HCT116 (cell line): ENCODE data around the gene CALCB. TPM values are rescaled to one million over a fixed set of nuclear protein-coding genes. Genes with fewer than 3 reads are reported as not detected.

Source experiments
- ATAC-seq: fragments of 200-7000 bp; cut with Tn5 transposase; 2 replicates; pipeline ENCODE4 v1.9.1; 2020; ENCODE audit warnings: mild to moderate bottlenecking, moderate library complexity
- BruUV-seq: library from RNA; stranded (reverse); fragments of 400-500 nt; replicated peaks from 2 replicates; lab custom pipeline; 2021; lab: Mats Ljungman, UMichigan
- CTCF ChIA-PET: fragments of 300-600 bp; sonication (Branson Sonifier 250); formaldehyde crosslinking; loops from one replicate; lab custom pipeline; 2021; ENCODE audit warnings: antibody characterized with exemption; lab: Charles Lee
- POLR2A ChIA-PET: fragments of 300-600, 350-600 bp; sonication (Branson Sonifier 250); formaldehyde crosslinking; loops from one replicate; lab custom pipeline; 2021; ENCODE audit warnings: antibody characterized with exemption; lab: Charles Lee
- RAD21 ChIA-PET, 2 experiments: fragments of 300-600 bp; sonication (Branson Sonifier 250); formaldehyde crosslinking; loops; one replicate each; lab custom pipeline; 2023; ENCODE audit warnings: low total read pairs in 2 of 2; ENCODE audit not compliant: uncharacterized antibody in 2 of 2, unreplicated experiment in 2 of 2, low non-redundant PET in 1 of 2; lab: Charles Lee
- DNase-seq: peaks from one replicate; pipeline ENCODE4 v3.0.0-alpha.2; 2010; ENCODE audit warnings: low read depth, low spot score
- H2AFZ ChIP-seq: fragments of 200-600 bp; shearing (Covaris generic), sonication (generic); 2 replicates; pipeline ENCODE4 v1.6.1; 2017; ENCODE audit warnings: low read depth, mixed run types, mixed read lengths, antibody characterized with exemption, low read length; ENCODE audit not compliant: poor library complexity, severe bottlenecking
- H3K27ac ChIP-seq: 2 replicates; pipeline ENCODE4 v1.5.1; 2012; ENCODE audit warnings: low read depth, low read length
- H3K27me3 ChIP-seq: fragments of 200-600 bp; sonication (generic); 2 replicates; pipeline ENCODE4 v1.6.1; 2016; ENCODE audit warnings: mixed run types, low read length, mixed read lengths; ENCODE audit not compliant: insufficient read depth
- H3K36me3 ChIP-seq, 2 experiments: fragments of 200-500 bp in 1 of 2; fragments of 200-600 bp in 1 of 2; sonication (Bioruptor generic) in 1 of 2; sonication (generic) in 1 of 2; 2 replicates each; pipeline versions ENCODE4 v1.5.1 to v1.6.1; 2014 to 2016; ENCODE audit warnings: low read length in 2 of 2, inconsistent platforms in 1 of 2, mixed read lengths in 1 of 2, mixed run types in 1 of 2; ENCODE audit not compliant: insufficient read depth in 2 of 2, control insufficient read depth in 1 of 2
- H3K4me1 ChIP-seq, 2 experiments: fragments of 200-600 bp in 1 of 2; sonication (generic) in 1 of 2; 2 replicates each; pipeline versions ENCODE4 v1.5.1 to v1.6.1; 2012 to 2017; ENCODE audit warnings: low read length in 2 of 2, inconsistent platforms in 1 of 2, mild to moderate bottlenecking in 1 of 2, mixed read lengths in 1 of 2, mixed run types in 1 of 2, moderate library complexity in 1 of 2; ENCODE audit not compliant: insufficient read depth in 2 of 2, control insufficient read depth in 1 of 2
- H3K4me2 ChIP-seq: fragments of 200-600 bp; sonication (generic); 2 replicates; pipeline ENCODE4 v1.6.1; 2017; ENCODE audit warnings: mixed run types, low read length, mixed read lengths
- H3K4me3 ChIP-seq, 2 experiments: fragments of 200-600 bp in 1 of 2; sonication (generic) in 1 of 2; replicated peaks in 1 of 2; 2 replicates each; pipeline ENCODE4 v1.5.1; 2011 to 2016; ENCODE audit warnings: low read length in 2 of 2, control low read depth in 1 of 2, low read depth in 1 of 2, mild to moderate bottlenecking in 1 of 2, mixed read lengths in 1 of 2, mixed run types in 1 of 2
- H3K79me2 ChIP-seq: fragments of 200-600 bp; sonication (generic); 2 replicates; pipeline ENCODE4 v1.6.1; 2017; ENCODE audit warnings: mild to moderate bottlenecking, mixed run types, low read length, moderate library complexity, mixed read lengths; ENCODE audit not compliant: insufficient read depth
- H3K9ac ChIP-seq: fragments of 200-600 bp; sonication (generic); 2 replicates; pipeline ENCODE4 v1.6.1; 2016; ENCODE audit warnings: low read length, mixed read lengths
- H3K9me2 ChIP-seq: fragments of 200-600 bp; sonication (generic), shearing (Covaris generic); 2 replicates; pipeline ENCODE4 v1.6.1; 2017; ENCODE audit warnings: mixed run types, mild to moderate bottlenecking, moderate library complexity; ENCODE audit not compliant: insufficient read depth
- H3K9me3 ChIP-seq, 2 experiments: fragments of 200-500 bp in 1 of 2; fragments of 200-600 bp in 1 of 2; sonication (Bioruptor generic) in 1 of 2; sonication (generic) in 1 of 2; 2 replicates each; pipeline ENCODE4 v1.6.1; 2014 to 2017; ENCODE audit warnings: low read length in 2 of 2, mixed read lengths in 2 of 2, inconsistent platforms in 1 of 2, low read depth in 1 of 2, mild to moderate bottlenecking in 1 of 2, mixed run types in 1 of 2, moderate library complexity in 1 of 2; ENCODE audit not compliant: control insufficient read depth in 1 of 2, insufficient read depth in 1 of 2
- H4K20me1 ChIP-seq: fragments of 200-600 bp; sonication (generic), shearing (Covaris generic); 2 replicates; pipeline ENCODE4 v1.6.1; 2017; ENCODE audit warnings: mixed run types, mild to moderate bottlenecking, moderate library complexity; ENCODE audit not compliant: insufficient read depth
- CEBPB ChIP-seq: IDR thresholded peaks from 2 replicates; pipeline ENCODE4 v1.6.1; 2012; ENCODE audit warnings: low read depth
- ELF1 ChIP-seq: IDR thresholded peaks from 2 replicates; pipeline ENCODE4 v1.6.1; 2012; ENCODE audit warnings: low read depth, borderline replicate concordance
- EZH2 ChIP-seq: fragments of 200-600 bp; sonication (generic); IDR thresholded peaks from 2 replicates; pipeline ENCODE4 v1.6.1; 2017; ENCODE audit warnings: antibody characterized with exemption, mixed run types
- FOSL1 ChIP-seq: IDR thresholded peaks from 2 replicates; pipeline ENCODE4 v1.6.1; 2012; ENCODE audit warnings: low read depth
- JUND ChIP-seq: IDR thresholded peaks from 2 replicates; pipeline ENCODE4 v1.6.1; 2012
- POLR2A ChIP-seq: IDR thresholded peaks from 2 replicates; pipeline ENCODE4 v1.7.0; 2011; ENCODE audit warnings: borderline replicate concordance; ENCODE audit not compliant: insufficient read depth, insufficient read length; ENCODE audit errors: extremely low read depth
- POLR2AphosphoS5 ChIP-seq: IDR thresholded peaks from 2 replicates; pipeline ENCODE4 v1.6.1; 2011; ENCODE audit warnings: mild to moderate bottlenecking, low read depth, low read length, moderate library complexity
- SIN3A ChIP-seq: IDR thresholded peaks from 2 replicates; pipeline ENCODE4 v1.6.1; 2012; ENCODE audit warnings: low read depth
- SP1 ChIP-seq: IDR thresholded peaks from 2 replicates; pipeline ENCODE4 v1.6.1; 2012; ENCODE audit warnings: low read depth
- YY1 ChIP-seq: IDR thresholded peaks from 2 replicates; pipeline ENCODE4 v1.6.1; 2011; ENCODE audit warnings: low read length, low read depth, moderate library complexity, mild to moderate bottlenecking; ENCODE audit not compliant: insufficient replicate concordance; ENCODE audit errors: extremely low read depth
- ZFX ChIP-seq: fragments of 450-650 bp; IDR thresholded peaks from 2 replicates; pipeline ENCODE4 v1.6.1; 2017
- intact Hi-C: fragments of 100-400 bp; cut with micrococcal nuclease; formaldehyde crosslinking; loops from 2 replicates; pipeline ENCODE4 v1.10.0; 2022
- total RNA-seq: library from RNA; stranded (reverse); gene quantifications from one replicate; pipeline ENCODE4 v1.2.1, GENCODE V29; 2021; ENCODE audit not compliant: unreplicated experiment
- TF ChIP-seq, protein P1 (sequence below): IDR thresholded peaks from 2 replicates; pipeline ENCODE4 v1.6.1; 2012

CALCB gene
- total RNA-seq, 1 experiment from 2014 or later, result 0.22 TPM

DNA sequence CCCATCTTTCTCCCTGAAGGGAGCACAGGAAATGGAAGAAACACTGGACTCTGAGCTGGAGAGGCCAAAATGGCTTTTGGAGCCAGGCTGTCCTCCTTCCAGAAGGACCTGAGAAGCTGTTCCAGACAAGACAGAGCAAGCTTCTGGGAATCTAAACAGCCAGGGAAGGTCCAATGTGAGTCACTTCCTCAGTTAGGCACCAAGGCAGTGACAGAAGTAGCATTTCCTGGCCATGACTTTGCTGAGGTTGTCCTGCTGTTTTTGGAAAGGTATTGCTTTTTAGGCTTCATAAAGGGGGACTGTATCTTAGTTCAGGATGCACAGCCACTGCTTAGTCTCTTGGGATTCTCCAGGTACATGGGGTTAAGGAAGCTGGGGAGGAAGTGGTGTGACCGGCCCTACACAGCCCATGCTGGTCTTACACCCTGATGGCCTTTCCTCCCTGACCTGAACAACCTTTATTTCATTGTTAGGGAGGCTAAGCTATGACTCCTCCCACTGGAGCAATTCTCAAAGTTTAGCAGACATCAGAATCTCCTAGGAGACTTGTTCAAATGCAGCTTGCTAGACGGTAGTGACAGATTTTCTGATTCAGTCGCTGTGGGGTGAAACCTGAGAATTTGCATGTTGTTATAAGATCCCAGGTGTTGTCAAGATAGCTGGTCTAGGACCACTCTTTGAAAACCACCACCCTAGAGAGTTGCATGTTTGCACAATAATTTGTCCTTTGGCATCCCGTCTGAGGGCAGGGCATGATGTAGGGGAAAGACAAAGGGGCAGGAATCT is 34.5 kb downstream of the CALCB start:
- Histone ChIP-seq H3K36me3 (no peaks in the 10 kb centered on the region), H3K4me3 (no peak overlapping the region), H3K9me3 (no peaks in the 10 kb centered on the region), H3K9me2 (no peaks in the 10 kb centered on the region), H3K27me3 (no peaks in the 10 kb centered on the region), H4K20me1 (no peaks in the 10 kb centered on the region), H3K27ac (no peak overlapping the region), H3K4me1 (peaks cover 22 to 37% of the 10 kb centered on the region in 2 experiments), H2AFZ (no peak overlapping the region), H3K9ac (no peak overlapping the region), H3K4me2 (peak overlapping the region; percentile 81), H3K79me2 (no peaks in the 10 kb centered on the region)
- no peak for DNase-seq
- CTCF ChIA-PET, result interaction anchor here (2.9 kb wide), 1 partner anchor 33 kb away, joined by 12 read pairs; no protein-coding TSS in a partner anchor
- POLR2A ChIA-PET, result no interaction called here
- intact Hi-C loops, result no loop called here
- TF ChIP-seq POLR2A (no peak), YY1 (no peak), EZH2 (no peak), CEBPB (no peak), POLR2AphosphoS5 (no peak), FOSL1 (0 out of 2 replicates have a peak, but pooled peaks have one; percentile 40), ZFX (no peak), JUND (peak; percentile 45; the same call in 1 of the 2 replicates), SIN3A (no peak), ELF1 (no peak), SP1 (peak; percentile 50; the same call in 1 of the 2 replicates)
- TF ChIP-seq, protein P1, sequence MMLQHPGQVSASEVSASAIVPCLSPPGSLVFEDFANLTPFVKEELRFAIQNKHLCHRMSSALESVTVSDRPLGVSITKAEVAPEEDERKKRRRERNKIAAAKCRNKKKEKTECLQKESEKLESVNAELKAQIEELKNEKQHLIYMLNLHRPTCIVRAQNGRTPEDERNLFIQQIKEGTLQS, result no peak
- BruUV-seq, result no TSS peak
- RAD21 ChIA-PET, result no interaction called here
- ATAC-seq, result no peak
